Glomerular visceral epithelial cell (primary cell): ENCODE data around the gene CHM.
"Not testable (repeated sequence)": the region's sequence is repeated elsewhere in the genome, so short reads cannot be mapped to it uniquely, and the experiment has no call there.

Source experiments
- DNase-seq: peaks from one replicate; pipeline ENCODE4 v3.0.0-alpha.2; 2016; ENCODE audit errors: extremely low spot score

CHM gene, protein sequence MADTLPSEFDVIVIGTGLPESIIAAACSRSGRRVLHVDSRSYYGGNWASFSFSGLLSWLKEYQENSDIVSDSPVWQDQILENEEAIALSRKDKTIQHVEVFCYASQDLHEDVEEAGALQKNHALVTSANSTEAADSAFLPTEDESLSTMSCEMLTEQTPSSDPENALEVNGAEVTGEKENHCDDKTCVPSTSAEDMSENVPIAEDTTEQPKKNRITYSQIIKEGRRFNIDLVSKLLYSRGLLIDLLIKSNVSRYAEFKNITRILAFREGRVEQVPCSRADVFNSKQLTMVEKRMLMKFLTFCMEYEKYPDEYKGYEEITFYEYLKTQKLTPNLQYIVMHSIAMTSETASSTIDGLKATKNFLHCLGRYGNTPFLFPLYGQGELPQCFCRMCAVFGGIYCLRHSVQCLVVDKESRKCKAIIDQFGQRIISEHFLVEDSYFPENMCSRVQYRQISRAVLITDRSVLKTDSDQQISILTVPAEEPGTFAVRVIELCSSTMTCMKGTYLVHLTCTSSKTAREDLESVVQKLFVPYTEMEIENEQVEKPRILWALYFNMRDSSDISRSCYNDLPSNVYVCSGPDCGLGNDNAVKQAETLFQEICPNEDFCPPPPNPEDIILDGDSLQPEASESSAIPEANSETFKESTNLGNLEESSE

DNA sequence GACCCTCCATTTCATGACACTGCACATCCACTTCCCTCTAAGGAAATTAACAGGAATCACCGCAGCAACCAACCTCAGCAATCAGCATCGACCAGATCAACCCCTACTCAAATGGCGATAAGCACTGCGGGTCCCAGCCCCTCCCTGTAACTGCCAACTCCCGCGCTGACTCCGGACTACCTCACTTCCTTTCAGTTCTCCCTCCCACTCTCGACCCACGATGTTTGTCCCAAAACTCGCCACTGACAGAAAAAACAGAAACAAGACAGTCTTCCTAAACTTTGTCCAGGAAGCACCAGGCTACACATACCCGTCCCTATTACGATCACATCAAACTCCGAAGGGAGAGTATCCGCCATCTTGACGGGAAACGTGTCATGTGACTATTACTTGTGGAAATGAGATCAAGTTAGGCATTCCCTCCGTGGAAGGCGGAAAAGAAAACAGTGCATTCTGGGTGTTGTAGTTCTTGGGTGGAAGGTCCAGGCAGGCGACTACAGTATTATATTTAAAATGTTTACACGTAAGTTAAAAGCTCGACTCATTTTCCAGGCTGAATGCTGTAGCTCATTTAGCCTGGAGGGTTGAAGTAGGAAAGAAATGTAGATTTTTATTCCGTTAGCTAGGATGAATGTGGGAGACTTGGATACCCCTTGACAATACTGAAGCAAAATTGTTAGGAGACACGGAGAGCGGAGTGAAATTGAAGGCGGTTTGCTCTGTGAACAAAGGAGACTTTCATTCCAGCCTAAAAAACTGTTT lies at the start of gene CHM:
Gene CHM (minus strand): TSS at position 385 of the 762 bp plus-strand sequence. CDS start 26 bp downstream, at position 359.
- peak; percentile 71 for DNase-seq

DNA sequence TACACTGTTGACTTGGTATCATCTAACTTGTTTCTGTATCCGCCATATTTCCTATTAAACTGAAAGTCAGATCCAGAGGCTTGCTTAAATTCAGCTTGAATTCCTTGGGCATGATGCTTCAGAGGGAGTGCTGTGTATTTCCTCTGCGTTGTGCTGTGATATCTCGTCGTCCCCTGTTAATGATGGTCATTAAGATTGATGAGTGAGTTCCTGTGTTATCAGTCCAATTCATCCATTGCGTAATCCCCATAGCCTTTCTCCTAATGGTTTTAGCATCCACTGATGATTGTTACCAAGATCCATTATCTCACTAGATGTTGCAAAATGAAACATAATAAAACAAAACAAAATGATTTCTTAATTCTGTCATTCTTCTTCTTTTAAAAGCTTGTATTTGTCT lies 31.3 kb upstream of the CHM start:
- no peak for DNase-seq

DNA sequence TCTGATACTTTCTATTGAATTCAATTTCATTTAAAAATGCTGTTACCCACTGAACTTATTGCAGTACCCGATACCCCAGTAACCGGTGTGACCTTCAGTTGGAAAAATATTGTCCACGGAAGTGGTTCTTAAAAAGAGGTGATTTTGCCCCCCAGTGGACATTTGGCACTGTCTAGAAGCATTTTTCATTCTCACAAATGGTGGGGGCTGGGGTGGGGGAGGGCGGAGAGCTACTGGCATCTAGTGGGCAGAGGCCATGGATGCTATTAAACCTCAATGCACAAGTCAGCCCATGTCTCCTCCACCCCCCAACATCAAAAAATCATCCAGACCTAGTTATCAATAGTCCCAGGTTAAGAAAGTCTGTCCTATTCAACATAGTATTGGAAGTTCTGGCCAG lies 19.6 kb upstream of the CHM start:
- no peak for DNase-seq

DNA sequence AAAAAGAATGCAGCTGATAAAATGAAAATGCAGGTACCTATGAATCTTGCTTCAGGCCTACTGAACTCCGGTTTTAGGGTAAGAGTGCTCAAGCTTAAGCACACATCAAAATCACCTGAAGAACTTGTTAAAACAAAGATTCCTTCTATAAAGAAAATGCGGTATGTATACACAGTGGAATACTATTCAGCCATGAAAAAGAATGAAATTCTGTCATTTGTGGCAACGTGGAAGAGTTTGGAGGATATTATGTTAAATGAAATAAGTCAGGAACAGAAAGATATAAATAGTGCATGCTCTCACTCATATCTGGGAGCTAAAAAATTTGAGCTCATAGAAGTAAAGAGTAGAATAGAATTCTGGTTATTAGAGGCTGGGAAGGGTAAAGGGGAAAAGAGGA lies 14.0 kb upstream of the CHM start:
- DNase-seq, result no peak

DNA sequence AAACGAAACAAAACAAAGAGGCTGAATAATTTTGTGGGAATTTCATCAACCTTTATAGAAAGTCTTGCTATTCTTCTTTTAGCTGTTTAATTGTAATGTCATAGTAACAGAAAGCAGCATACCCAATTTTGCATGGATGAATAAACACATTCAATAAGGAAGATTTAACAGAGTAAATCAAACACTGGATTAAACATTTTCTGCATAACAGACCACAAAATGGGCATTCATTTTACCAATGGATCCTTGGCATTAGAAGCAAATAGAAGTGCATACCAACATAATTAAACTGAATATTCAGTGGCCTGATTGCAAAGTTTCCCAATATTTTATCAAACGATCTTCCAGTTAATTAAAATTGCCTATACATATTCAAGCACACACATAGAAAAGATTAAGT lies 4.4 kb upstream of the CHM start:
- no peak for DNase-seq

DNA sequence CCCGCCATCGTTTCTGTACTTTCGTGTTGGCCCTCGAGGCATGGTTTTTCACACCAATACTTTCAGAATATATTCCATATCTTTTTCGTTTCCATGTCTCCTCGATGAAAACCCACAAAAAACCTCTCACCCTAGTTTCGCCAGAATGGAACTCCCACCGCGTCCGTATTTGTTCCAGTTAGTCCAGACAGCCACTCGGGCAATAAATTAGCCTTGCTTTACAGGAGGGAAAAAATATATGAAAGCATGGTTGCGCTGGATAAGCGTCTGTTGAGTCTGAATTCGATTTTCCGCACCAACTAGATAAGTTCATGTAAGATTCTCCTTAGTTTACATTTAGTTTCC lies 550 bp upstream of the CHM start:
- DNase-seq, result no peak

DNA sequence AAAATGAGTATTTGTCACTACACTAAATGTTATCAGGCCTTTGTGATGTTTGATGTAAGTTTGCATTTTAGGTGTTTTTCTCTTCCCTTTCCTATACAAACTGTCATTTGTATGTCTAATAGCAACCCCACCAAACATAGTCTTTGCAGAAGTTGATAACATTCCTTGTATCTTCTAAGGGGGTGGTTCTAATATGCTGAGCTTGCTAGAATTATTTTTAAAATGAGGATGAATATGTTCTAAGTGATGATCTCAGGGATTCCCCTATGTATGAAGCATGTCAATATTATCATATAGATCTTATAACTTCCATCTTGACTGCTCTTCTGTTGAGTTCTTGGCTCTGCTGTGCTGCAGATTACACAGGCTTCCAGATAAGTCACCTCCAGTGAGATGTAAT lies 3.1 kb downstream of the CHM start:
- no peak for DNase-seq

DNA sequence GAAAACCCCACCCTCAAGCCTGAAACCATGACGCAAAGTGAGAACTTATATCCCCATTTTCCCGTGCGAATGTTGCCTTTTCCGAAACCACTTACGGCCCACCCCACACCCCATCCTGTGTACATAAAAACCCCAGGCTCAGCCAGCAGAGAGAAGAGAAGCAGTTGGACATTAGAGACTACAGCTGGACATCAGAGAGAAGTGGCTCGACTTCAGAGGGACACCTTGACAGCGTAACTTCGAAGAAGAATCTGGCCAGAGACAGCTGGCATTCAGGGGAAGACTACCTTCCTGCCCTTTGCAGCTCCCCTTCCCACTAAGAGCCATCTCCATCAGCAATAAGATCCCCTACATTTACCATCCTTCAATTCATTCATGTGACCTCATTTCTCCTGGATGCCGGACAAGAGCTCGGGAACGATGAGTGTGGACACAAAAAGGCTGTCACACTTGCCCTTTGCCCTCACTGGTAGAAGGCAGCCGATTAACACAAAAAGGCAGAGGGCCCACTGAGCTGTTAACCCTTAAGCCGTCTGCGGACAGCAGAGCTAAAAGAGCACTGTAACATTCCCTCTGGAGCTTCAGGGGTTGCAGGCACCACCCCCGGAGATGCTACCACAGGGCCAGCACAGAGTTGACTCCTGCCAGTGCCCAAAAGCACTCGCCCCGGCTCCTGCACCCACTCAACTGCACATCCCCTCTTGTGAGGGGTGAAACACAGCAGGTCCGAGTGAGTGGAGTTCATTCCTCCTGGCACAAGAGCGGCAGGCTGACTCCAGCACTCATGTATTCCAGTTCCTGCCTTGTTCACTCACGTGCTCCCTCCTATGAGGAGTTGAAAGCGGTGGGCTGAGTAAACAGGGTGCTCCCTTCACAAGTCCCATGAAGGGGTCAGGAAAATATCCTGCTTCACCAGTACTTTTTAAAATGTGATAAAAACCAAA lies 7.5 kb downstream of the CHM start:
- no peak for DNase-seq

DNA sequence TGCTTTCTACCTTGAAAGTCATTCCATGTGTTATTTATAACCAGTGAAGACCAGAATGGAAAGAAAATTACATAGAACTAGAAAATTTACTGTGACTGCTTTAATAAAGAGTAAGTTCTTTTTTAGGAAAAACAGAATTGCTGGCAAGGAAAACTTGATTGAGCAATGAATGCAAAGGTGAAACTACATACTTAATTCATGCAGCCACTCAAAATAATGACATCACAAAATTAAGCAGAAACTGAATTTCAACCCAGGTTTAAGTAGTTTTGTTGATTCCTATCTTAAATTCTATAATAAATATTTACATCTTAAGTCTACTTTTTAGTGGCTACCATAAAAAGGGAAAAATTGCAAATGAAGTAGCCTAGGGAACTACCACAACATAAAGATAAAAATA lies 14.0 kb downstream of the CHM start:
- DNase-seq, result no peak

DNA sequence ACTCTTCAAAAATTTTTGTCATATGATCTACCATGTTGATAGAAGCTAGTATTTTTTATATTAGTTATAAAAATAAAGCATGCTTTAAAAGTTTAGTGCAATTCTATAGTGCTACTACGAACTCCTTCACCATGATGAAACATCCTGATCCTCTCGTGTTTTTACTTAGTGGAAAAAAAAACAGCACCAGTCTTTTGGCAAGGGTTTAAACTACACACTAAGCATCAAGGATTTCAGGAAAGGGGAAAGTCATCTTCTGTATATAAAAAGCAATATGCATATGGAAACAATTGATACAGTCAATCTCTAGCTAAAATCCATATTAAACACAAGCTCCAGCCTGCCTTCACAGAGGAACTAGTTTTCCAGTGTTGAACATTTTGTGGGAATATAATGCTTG lies 18.7 kb downstream of the CHM start:
- no peak for DNase-seq

DNA sequence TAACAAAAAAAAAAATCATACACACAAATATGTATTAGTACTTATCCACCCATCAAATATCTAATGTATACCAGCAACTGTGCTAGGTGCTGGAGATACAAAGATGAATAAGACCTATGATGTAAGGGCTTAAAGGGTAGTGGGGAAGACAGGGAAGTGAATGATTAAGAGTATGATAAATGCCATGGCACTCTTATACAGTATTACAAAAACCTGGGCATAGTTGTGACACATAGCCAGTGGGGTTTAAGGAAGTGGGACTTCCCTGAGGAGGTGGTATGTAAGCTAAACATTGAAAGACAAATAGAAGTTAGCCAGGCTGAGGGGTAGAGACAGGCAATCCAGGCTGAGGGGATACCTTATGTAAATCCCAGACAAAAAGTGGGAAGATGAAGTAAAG lies 23.5 kb downstream of the CHM start:
- peak; percentile 4 for DNase-seq

DNA sequence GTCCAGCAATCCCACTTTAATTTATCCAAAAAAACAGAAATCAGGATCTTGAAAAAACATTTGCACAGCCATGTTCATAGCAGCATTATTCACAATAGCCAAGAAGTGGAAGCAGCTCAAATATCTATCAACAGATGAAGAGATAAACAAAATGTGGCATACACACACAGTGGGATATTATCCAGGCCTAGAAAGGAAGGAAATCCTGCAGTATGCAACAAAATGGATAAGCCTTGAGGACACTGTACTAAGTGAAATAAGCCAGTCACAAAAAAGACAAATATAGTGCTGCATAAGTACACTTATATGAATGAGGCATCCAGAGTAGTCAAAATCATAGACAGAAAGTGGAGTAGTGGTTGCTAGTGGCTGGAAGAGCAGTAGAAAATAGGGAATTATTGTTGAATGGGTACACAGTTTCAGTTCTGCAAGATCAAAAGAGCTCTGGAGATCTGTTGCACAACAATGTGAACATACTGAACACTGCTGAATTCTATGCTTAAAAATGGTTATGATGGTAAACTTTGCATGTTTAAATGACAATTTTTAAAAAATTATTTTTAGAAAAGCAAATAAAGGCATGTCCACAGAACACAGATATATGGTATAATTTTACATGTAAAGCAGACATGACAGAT lies 25.6 kb downstream of the CHM start:
- no peak for DNase-seq

DNA sequence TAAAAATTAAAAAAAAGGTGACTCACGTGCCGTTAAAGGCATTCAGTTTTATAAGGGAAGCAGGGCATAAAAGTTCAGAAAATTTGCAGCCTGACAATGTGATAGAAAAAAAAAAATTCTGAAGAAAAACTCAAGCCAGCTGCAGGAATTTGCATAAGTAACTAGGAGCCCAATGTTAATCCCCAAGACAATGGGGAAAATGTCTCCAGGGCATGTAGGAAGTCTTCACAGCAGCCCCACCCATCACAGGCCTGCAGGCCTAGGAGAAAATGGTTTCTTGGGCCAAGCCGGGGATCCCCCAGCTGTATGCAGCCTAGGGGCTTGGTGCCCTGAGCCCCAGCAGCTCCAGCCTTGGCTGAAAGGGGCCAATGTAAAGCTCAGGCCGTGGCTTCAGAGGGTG lies 31.2 kb downstream of the CHM start:
- DNase-seq, result no peak

DNA sequence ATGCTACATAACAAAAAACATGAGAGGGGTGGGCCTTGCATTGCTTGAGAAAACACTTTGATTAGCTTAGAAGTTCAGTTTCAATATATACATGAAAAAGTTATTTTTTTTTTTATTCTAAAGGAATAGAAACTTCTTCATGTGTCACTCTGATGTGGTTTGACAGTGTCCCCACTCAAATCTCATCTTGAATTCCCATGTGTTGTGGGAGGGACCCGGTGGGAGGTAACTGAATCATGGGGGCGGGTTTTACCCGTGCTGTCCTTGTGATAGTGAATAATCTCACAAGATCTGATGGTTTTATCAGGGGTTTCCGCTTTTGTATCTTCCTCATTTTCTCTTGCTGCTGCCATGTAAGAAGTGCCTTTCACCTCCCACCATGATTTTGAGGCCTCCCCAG lies 32.4 kb downstream of the CHM start:
- DNase-seq, result not testable (repeated sequence)

DNA sequence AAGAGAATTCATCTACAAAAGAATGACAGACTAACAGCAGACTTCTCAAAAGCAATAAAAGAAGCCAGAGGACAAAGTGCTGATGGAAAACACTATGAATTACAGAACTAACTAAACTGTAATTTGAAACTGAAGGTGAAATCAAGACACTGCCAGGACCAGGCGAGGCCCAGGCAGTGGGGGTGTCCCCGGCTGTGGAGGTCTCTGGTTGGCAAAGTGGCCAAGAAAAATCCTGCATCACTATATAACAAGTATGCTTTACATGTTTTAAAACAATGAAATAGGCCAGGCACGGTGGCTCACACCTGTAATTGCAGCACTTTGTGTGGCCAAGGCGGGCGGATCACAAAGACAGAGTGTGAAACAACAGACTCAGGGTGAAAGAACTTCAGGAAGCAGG lies 32.9 kb downstream of the CHM start:
- DNase-seq, result no peak

DNA sequence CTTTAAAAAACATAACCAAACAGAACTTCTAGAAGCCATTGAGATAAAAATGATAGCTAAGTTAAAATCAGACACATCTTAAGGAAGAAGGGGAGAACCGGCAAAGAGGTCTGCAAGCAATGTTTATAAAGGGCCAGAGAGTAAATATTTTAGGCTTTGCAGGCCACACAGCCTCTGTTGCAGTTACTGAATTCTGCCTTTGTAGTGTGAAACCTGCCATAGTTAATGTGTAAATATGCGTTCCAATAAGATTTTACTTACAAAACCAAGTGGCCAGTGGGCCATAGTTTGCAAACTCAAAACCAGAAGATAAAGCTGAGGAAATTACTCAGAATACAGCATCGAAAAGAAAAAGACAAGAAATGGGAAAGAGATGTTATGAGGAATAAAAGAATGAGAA lies 33.6 kb downstream of the CHM start:
- no peak for DNase-seq

DNA sequence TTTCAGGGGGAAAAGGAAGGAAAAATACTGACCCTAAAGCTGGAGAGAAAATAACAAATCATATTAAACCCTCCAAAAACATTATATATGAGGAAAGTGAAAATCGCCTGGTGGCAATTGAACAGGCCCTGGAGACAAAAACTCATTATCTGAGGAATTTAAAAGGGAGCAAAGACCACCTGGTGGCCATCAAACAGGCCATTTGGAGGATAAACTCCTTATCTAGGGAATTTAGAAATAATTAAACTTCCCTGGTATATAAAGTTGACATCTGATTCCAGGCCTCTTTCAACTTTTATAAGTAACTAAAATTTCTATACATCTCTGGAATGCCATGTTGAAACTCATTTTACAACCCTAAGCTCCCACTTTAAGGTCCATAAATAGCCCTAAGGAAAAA lies 35.2 kb downstream of the CHM start:
- no peak for DNase-seq

DNA sequence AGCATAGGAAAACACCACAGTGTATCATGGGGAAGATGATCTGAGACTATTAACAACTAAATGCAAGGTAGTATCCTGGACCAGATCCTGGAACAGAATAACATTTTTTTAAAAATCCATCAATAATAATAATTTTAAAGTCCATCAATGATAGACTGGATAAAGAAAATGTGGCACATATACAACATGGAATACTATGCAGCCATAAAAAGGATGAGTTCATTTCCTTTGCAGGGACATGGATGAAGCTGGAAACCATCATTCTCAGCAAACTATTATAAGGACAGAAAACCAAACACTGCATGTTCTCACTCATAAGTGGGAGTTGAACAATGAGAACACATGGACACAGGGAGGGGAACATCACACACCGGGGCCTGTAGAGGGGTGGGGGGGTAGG lies 37.6 kb downstream of the CHM start:
- not testable (repeated sequence) for DNase-seq

DNA sequence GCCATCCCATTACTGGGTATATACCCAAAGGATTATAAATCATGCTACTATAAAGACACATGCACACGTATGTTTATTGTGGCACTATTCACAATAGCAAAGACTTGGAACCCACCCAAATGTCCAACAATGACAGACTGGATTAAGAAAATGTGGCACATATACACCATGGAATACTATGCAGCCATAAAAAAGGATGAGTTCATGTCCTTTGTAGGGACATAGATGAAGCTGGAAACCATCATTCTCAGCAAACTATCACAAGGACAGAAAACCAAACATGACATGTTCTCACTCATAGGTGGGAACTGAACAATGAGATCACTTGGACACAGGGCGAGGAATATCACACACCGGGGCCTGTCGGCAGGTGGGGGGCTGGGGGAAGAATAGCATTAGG lies 39.5 kb downstream of the CHM start:
- DNase-seq, result not testable (repeated sequence)

DNA sequence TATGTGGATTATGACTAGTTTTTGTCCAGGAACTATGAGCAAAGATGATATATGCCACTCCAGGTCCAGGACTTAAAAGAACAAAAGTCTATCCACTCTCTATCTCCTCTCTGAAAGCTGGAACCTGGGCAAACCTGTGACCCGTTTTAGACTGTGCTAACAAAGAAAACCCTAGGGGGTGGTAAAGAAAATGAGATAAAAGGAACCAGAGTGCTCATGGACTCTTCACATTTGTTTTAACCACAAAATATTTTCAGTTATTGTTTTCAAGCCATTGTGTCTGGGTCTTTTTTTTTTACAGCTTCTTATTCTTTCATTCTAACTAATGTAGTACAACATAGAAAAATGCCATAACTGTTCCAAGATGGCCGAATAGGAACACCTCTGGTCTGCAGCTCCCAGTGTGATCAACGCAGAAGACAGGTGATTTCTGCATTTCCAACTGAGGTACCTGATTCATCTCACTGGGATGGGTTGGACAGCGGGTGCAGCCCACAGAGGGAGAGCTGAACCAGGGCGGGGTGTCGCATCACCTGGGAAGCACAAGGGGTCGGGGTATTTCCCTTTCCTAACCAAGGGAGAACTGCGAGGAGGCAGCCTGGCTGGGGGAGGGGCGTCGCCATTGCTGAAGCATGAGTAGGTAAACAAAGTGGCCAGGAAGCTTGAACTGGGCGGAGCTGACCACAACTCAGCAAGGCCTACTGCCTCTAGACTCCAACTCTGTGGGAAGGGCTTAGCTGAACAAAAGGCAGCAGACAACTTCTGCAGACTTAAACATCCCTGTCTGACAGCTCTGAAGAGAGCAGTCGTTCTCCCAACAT lies 45.1 kb downstream of the CHM start:
- DNase-seq, result peak; percentile 36
